HepG2 (cell line): Measurements from ENCODE around the gene ADARB2. TPM values are rescaled to one million over a fixed set of nuclear protein-coding genes. Genes with fewer than 3 reads are reported as not detected.

Experiments
- ATAC-seq: fragments of 200-7000 bp; cut with Tn5 transposase; 3 replicates; pipeline ENCODE4 v1.9.1; 2020; ENCODE audit warnings: mild to moderate bottlenecking, moderate library complexity
- BruUV-seq: library from RNA; stranded (reverse); fragments of 400-500 nt; replicated peaks from 2 replicates; lab custom pipeline; 2021; lab: Mats Ljungman, UMichigan
- CTCF ChIA-PET: fragments of 300-600 bp; formaldehyde crosslinking; extraction: SDS; loops from one replicate; lab custom pipeline; 2021; ENCODE audit warnings: low total read pairs, inconsistent platforms, low intra/inter-chr PET ratio; lab: Yijun Ruan, JAX
- POLR2A ChIA-PET: fragments of 350-600 bp; sonication (Branson Sonifier 250); formaldehyde crosslinking; loops from one replicate; lab custom pipeline; 2020; ENCODE audit warnings: antibody characterized with exemption, inconsistent platforms; lab: Yijun Ruan, JAX
- DNase-seq: peaks from one replicate; pipeline ENCODE4 v3.0.0-alpha.2; 2015; ENCODE audit warnings: low spot score
- FAIRE-seq: peaks from 3 replicates; lab custom pipeline; 2011; peaks lifted over from hg19 to GRCh38; lab: Jason Lieb, UNC
- H2AFZ ChIP-seq: one replicate; pipeline ENCODE4 v1.6.1; 2011; ENCODE audit warnings: low read length, inconsistent platforms
- H3K27ac ChIP-seq: fragments of 300-600 bp; 3 replicates; pipeline ENCODE4 v1.8.0; 2011; ENCODE audit warnings: mixed run types, mild to moderate bottlenecking, mixed read lengths, low read length, inconsistent platforms; ENCODE audit not compliant: insufficient read depth; ENCODE audit errors: extremely low read length
- H3K27me3 ChIP-seq, 2 experiments: fragments of 200-600 bp in 1 of 2; 2 replicates in 1 of 2; 3 replicates in 1 of 2; pipeline versions ENCODE4 v1.6.0 to v1.8.0; 2011; ENCODE audit warnings: low read length in 2 of 2, mild to moderate bottlenecking in 2 of 2, moderate library complexity in 2 of 2, inconsistent platforms in 1 of 2; ENCODE audit not compliant: insufficient read depth in 2 of 2, control insufficient read depth in 1 of 2
- H3K36me3 ChIP-seq, 2 experiments: fragments of 200-600 bp in 1 of 2; replicated peaks in 1 of 2; 2 replicates in 1 of 2; 3 replicates in 1 of 2; pipeline versions ENCODE4 v1.5.1 to v1.8.0; 2011; ENCODE audit warnings: low read length in 2 of 2, inconsistent platforms in 1 of 2; ENCODE audit not compliant: insufficient read depth in 2 of 2, control insufficient read depth in 1 of 2
- H3K4me1 ChIP-seq: 2 replicates; pipeline ENCODE4 v1.5.1; 2012; ENCODE audit warnings: low read length, inconsistent platforms; ENCODE audit not compliant: insufficient read depth
- H3K4me2 ChIP-seq: 2 replicates; pipeline ENCODE4 v1.6.0; 2011; ENCODE audit warnings: low read depth, low read length, inconsistent platforms
- H3K4me3 ChIP-seq, 3 experiments: fragments of 200-600 bp in 1 of 3; sonication (generic), shearing (Covaris generic) in 1 of 3; replicated peaks in 1 of 3; 2 replicates each; pipeline ENCODE4 v1.5.1; 2011 to 2016; ENCODE audit warnings: low read length in 3 of 3, inconsistent platforms in 2 of 3, low read depth in 2 of 3, mild to moderate bottlenecking in 2 of 3, control low read depth in 1 of 3, mixed read lengths in 1 of 3; ENCODE audit not compliant: insufficient read depth in 1 of 3
- H3K79me2 ChIP-seq: one replicate; pipeline ENCODE4 v1.6.1; 2011; ENCODE audit warnings: low read length, inconsistent platforms; ENCODE audit not compliant: insufficient read depth
- H3K9ac ChIP-seq: 2 replicates; pipeline ENCODE4 v1.6.0; 2011; ENCODE audit warnings: mild to moderate bottlenecking, low read depth, low read length, inconsistent platforms; ENCODE audit not compliant: insufficient read depth
- H3K9me3 ChIP-seq: 2 replicates; pipeline ENCODE4 v1.5.1; 2012; ENCODE audit warnings: mild to moderate bottlenecking, low read length
- H4K20me1 ChIP-seq: 2 replicates; pipeline ENCODE4 v1.6.0; 2011; ENCODE audit warnings: inconsistent platforms, mild to moderate bottlenecking, low read length, moderate library complexity; ENCODE audit not compliant: insufficient read depth
- ATF5 ChIP-seq: sonication (generic); formaldehyde crosslinking; IDR thresholded peaks from 2 replicates; pipeline ENCODE4 v1.4.0; 2020; ENCODE audit warnings: mild to moderate bottlenecking, low read depth, missing genetic modification reagents
- CC2D1A ChIP-seq: sonication (generic); formaldehyde crosslinking; IDR thresholded peaks from 2 replicates; pipeline ENCODE4 v1.8.1; 2023; ENCODE audit warnings: mild to moderate bottlenecking, missing genetic modification reagents
- EEA1 ChIP-seq: sonication (generic); formaldehyde crosslinking; IDR thresholded peaks from 2 replicates; pipeline ENCODE4 v1.5.1; 2020; ENCODE audit warnings: mild to moderate bottlenecking, missing genetic modification reagents, borderline replicate concordance
- NFKBIZ ChIP-seq: IDR thresholded peaks from 2 replicates; pipeline ENCODE4 v1.6.1; 2018; ENCODE audit warnings: missing genetic modification reagents, missing compliant biosample characterization
- RBM22 ChIP-seq: fragments of 200-400 bp; formaldehyde crosslinking; optimal IDR thresholded peaks from 2 replicates; pipeline ENCODE3; 2017; ENCODE audit warnings: mild to moderate bottlenecking, low read length, moderate library complexity
- TSC22D2 ChIP-seq: sonication (generic); formaldehyde crosslinking; IDR thresholded peaks from 2 replicates; pipeline ENCODE4 v1.5.1; 2020; ENCODE audit warnings: missing genetic modification reagents, mild to moderate bottlenecking, borderline replicate concordance
- ZBTB3 ChIP-seq: sonication (generic); formaldehyde crosslinking; IDR thresholded peaks from 2 replicates; pipeline ENCODE4 v1.4.0; 2020; ENCODE audit warnings: low read depth, mild to moderate bottlenecking, moderate library complexity, missing genetic modification reagents, borderline replicate concordance
- ZNF563 ChIP-seq: sonication (generic); formaldehyde crosslinking; IDR thresholded peaks from 2 replicates; pipeline ENCODE4 v1.8.0; 2022; ENCODE audit warnings: mild to moderate bottlenecking, moderate library complexity, missing genetic modification reagents
- ZNF580 ChIP-seq: IDR thresholded peaks from 2 replicates; pipeline ENCODE4 v1.6.1; 2016; ENCODE audit warnings: low read depth, borderline replicate concordance
- ZNF709 ChIP-seq: sonication (generic); formaldehyde crosslinking; IDR thresholded peaks from 2 replicates; pipeline ENCODE4 v1.5.0; 2020; ENCODE audit warnings: mild to moderate bottlenecking, missing genetic modification reagents
- ZNF720 ChIP-seq: sonication (generic); formaldehyde crosslinking; IDR thresholded peaks from 2 replicates; pipeline ENCODE4 v1.4.0; 2020; ENCODE audit warnings: missing genetic modification reagents
- ZNF772 ChIP-seq: sonication (generic); formaldehyde crosslinking; IDR thresholded peaks from 2 replicates; pipeline ENCODE4 v1.5.0; 2020; ENCODE audit warnings: mild to moderate bottlenecking, missing genetic modification reagents
- ZSCAN12 ChIP-seq: sonication (generic); formaldehyde crosslinking; IDR thresholded peaks from 2 replicates; pipeline ENCODE4 v1.9.0; 2021; ENCODE audit warnings: mild to moderate bottlenecking, missing genetic modification reagents
- WGBS: methylation state at CpG from one replicate; pipeline ENCODE4 v1.1.6; 2017; ENCODE audit warnings: low lambda C conversion rate; 5-methylcytosine and 5-hydroxymethylcytosine counted together
- in situ Hi-C: cut with HindIII; loops from 2 replicates; pipeline ENCODE4 v1.10.0; 2017; ENCODE audit warnings: low pct_unique_long_range_greater_than_20kb; ENCODE audit not compliant: extremely low pct_ligation_motif_present
- intact Hi-C: fragments of 100-400 bp; cut with micrococcal nuclease; formaldehyde crosslinking; loops from one replicate; pipeline ENCODE4 v1.10.0; 2022; ENCODE audit not compliant: unreplicated experiment
- polyA plus RNA-seq, 8 experiments: library from polyadenylated mRNA; depleted of rRNA in 3 of 8; stranded (reverse) in 7 of 8; unstranded in 1 of 8; fragments of >200 nt; fragmentation: Illumina TruSeq in 4 of 8; extraction: Trizol in 4 of 8; gene quantifications; 2 replicates each; pipeline versions ENCODE4 v1.2.1 to v1.2.3, GENCODE V29; 2011 to 2016; ENCODE audit warnings: low read depth in 4 of 8, missing spikeins in 1 of 8, mixed read lengths in 1 of 8; ENCODE audit not compliant: insufficient read depth in 1 of 8
- total RNA-seq, 5 experiments: library from RNA; depleted of rRNA; stranded (reverse); fragments of >200 nt; fragmentation: Illumina TruSeq; extraction: Trizol; gene quantifications; 2 replicates each; pipeline ENCODE4 v1.2.3, GENCODE V29; 2016; ENCODE audit warnings: low read depth in 1 of 5

Gene ADARB2
- total and polyA plus RNA-seq, 2 of the 13 experiments (the other 11 are each of a cell fraction or from before 2014, with no cell fraction given): not detected

- in situ Hi-C loops (no loop called here), intact Hi-C loops (no loop called here)
- no peak for DNase-seq
- Histone ChIP-seq H3K9me3 (peaks cover 11% of the 10 kb centered on the region), H3K4me1 (no peaks in the 10 kb centered on the region), H3K79me2 (no peaks in the 10 kb centered on the region), H3K36me3 (no peaks in the 10 kb centered on the region), H2AFZ (no peak overlapping the region), H3K27ac (no peak overlapping the region), H3K4me2 (no peak overlapping the region), H3K4me3 (no peak overlapping the region), H4K20me1 (no peaks in the 10 kb centered on the region), H3K9ac (no peak overlapping the region), H3K27me3 (peaks cover 4 to 22% of the 10 kb centered on the region in 2 experiments; a peak in 4 of 5 replicates)
- CTCF ChIA-PET: no interaction called here
- FAIRE-seq: no peak
- ATAC-seq: no peak
- TF ChIP-seq TSC22D2 (no peak), ZSCAN12 (CRISPR knock-in tag) (no peak), EEA1 (CRISPR knock-in tag) (no peak), ZNF563 (CRISPR knock-in tag) (no peak), NFKBIZ (CRISPR knock-in tag) (no peak), RBM22 (no peak)
- BruUV-seq: no TSS peak
- 2% methylated on average over 6 of the region's 6 CpGs for WGBS
- POLR2A ChIA-PET: no interaction called here
Observed at GRCh38 chr10:1426786-1427185, 310.5 kb downstream of the ADARB2 start.

GRCh38 chr10:1425879-1426278 lies 311.4 kb downstream of the ADARB2 start:
- no TSS peak for BruUV-seq
- H3K27ac ChIP-seq: no peak overlapping the region
- intact Hi-C loops: no loop called here

More at GRCh38 chr10:1425879-1426278, 311.4 kb downstream of the ADARB2 start:
- Histone ChIP-seq H3K79me2 (no peaks in the 10 kb centered on the region), H3K36me3 (no peaks in the 10 kb centered on the region), H3K9ac (no peak overlapping the region), H3K27me3 (peaks cover 4 to 22% of the 10 kb centered on the region in 2 experiments; a peak in 4 of 5 replicates), H2AFZ (no peak overlapping the region), H3K4me1 (no peaks in the 10 kb centered on the region), H3K9me3 (peaks cover 2% of the 10 kb centered on the region; the same call in 1 of the 2 replicates), H3K4me2 (no peak overlapping the region), H3K4me3 (no peak overlapping the region), H4K20me1 (no peaks in the 10 kb centered on the region)
- in situ Hi-C loops: no loop called here
- POLR2A ChIA-PET: no interaction called here
- FAIRE-seq: no peak
- ATAC-seq: no peak
- CTCF ChIA-PET: no interaction called here
- WGBS: 0% methylated on average over 6 of the region's 7 CpGs
- no peak for DNase-seq
- no peak for TF ChIP-seq ZNF720 (CRISPR knock-in tag)
- TF ChIP-seq ZNF580: no peak
- no peak for TF ChIP-seq ATF5 (CRISPR knock-in tag)
- no peak for TF ChIP-seq ZNF772 (CRISPR knock-in tag)
- TF ChIP-seq CC2D1A: no peak
- TF ChIP-seq ZBTB3: no peak
- no peak for TF ChIP-seq ZNF709 (CRISPR knock-in tag)
- TF ChIP-seq, all 625 proteins: peak for 0
